HEK293T (cell line): ENCODE results near the gene RNF208.

ENCODE experiments used
- CTCF ChIA-PET: fragments of 350-600 bp; formaldehyde crosslinking; extraction: SDS; loops from one replicate; lab custom pipeline; 2021; ENCODE audit warnings: antibody characterized with exemption, inconsistent platforms; lab: Yijun Ruan, JAX
- POLR2A ChIA-PET: fragments of 350-600 bp; formaldehyde crosslinking; extraction: SDS; loops from one replicate; lab custom pipeline; 2020; ENCODE audit warnings: antibody characterized with exemption, inconsistent platforms; lab: Yijun Ruan, JAX
- DNase-seq: peaks from one replicate; pipeline ENCODE4 v3.0.0; 2012; ENCODE audit warnings: mixed read lengths; ENCODE audit errors: extremely low spot score
- ARNT ChIP-seq: fragments of 450-650 bp; IDR thresholded peaks from 2 replicates; pipeline ENCODE4 v1.6.1; 2017; ENCODE audit warnings: mild to moderate bottlenecking
- BHLHE40 ChIP-seq: fragments of 450-650 bp; IDR thresholded peaks from 2 replicates; pipeline ENCODE4 v1.6.1; 2016; ENCODE audit warnings: mild to moderate bottlenecking, moderate library complexity, borderline replicate concordance
- CTBP1 ChIP-seq: fragments of 450-650 bp; IDR thresholded peaks from 2 replicates; pipeline ENCODE4 v1.6.1; 2016; ENCODE audit warnings: borderline replicate concordance
- ELF4 ChIP-seq: fragments of 450-650 bp; IDR thresholded peaks from 2 replicates; pipeline ENCODE4 v1.6.1; 2017; ENCODE audit warnings: antibody characterized with exemption
- FOXA1 ChIP-seq: fragments of 450-650 bp; IDR thresholded peaks from 2 replicates; pipeline ENCODE4 v1.6.1; 2016; ENCODE audit warnings: mild to moderate bottlenecking
- FOXK2 ChIP-seq: fragments of 450-650 bp; IDR thresholded peaks from 2 replicates; pipeline ENCODE4 v1.6.1; 2016; ENCODE audit warnings: mild to moderate bottlenecking
- FOXM1 ChIP-seq: fragments of 450-650 bp; IDR thresholded peaks from 2 replicates; pipeline ENCODE4 v1.6.1; 2017; ENCODE audit warnings: mild to moderate bottlenecking, borderline replicate concordance
- HDGF ChIP-seq: fragments of 450-650 bp; IDR thresholded peaks from 2 replicates; pipeline ENCODE4 v1.6.1; 2017; ENCODE audit warnings: antibody characterized with exemption, borderline replicate concordance
- L3MBTL2 ChIP-seq: fragments of 450-650 bp; conservative IDR thresholded peaks from 2 replicates; pipeline ENCODE4 v1.6.1; 2016; ENCODE audit warnings: mild to moderate bottlenecking
- LEF1 ChIP-seq: fragments of 450-650 bp; IDR thresholded peaks from 2 replicates; pipeline ENCODE4 v1.6.1; 2017; ENCODE audit warnings: mild to moderate bottlenecking, borderline replicate concordance
- NFRKB ChIP-seq: fragments of 450-650 bp; IDR thresholded peaks from 2 replicates; pipeline ENCODE4 v1.6.1; 2016; ENCODE audit warnings: mild to moderate bottlenecking, moderate library complexity
- PKNOX1 ChIP-seq: fragments of 450-650 bp; IDR thresholded peaks from 2 replicates; pipeline ENCODE4 v1.6.1; 2016
- SP1 ChIP-seq: fragments of 450-650 bp; IDR thresholded peaks from 2 replicates; pipeline ENCODE4 v1.6.1; 2017
- SUZ12 ChIP-seq: fragments of 450-650 bp; IDR thresholded peaks from 2 replicates; pipeline ENCODE4 v1.6.1; 2016; ENCODE audit warnings: mild to moderate bottlenecking
- TARDBP ChIP-seq: fragments of 450-650 bp; IDR thresholded peaks from 2 replicates; pipeline ENCODE4 v1.6.1; 2016
- ZNF384 ChIP-seq: fragments of 450-650 bp; IDR thresholded peaks from 2 replicates; pipeline ENCODE4 v1.6.1; 2016

Gene RNF208

GRCh38 chr9:137214620-137215019 lies 7.4 kb downstream of the RNF208 start:
- DNase-seq: no peak
- POLR2A ChIA-PET: interaction anchor here (0.7 to 3.8 kb wide), 3 partner anchors 10 to 20 kb away, joined by 4 to 16 read pairs (median 7); partner anchors contain the start of genes NDOR1, TMEM203 and TPRN
- CTCF ChIA-PET: interaction anchor here (1.4 to 2.0 kb wide), 2 partner anchors 8 to 22 kb away, joined by 5 to 6 read pairs; no protein-coding TSS in a partner anchor
- TF ChIP-seq SUZ12: no peak
- no peak for TF ChIP-seq LEF1
- no peak for TF ChIP-seq FOXA1
- no peak for TF ChIP-seq PKNOX1
- TF ChIP-seq CTBP1: no peak
- no peak for TF ChIP-seq BHLHE40
- no peak for TF ChIP-seq HDGF
- no peak for TF ChIP-seq ARNT
- TF ChIP-seq TARDBP: no peak
- no peak for TF ChIP-seq NFRKB
- TF ChIP-seq ELF4: no peak
- no peak for TF ChIP-seq L3MBTL2
- no peak for TF ChIP-seq FOXK2
- TF ChIP-seq SP1: no peak
- no peak for TF ChIP-seq ZNF384
- no peak for TF ChIP-seq FOXM1

- ChIA-PET CTCF (interaction anchor here (1.4 to 2.0 kb wide), 2 partner anchors 10 to 23 kb away, joined by 5 to 6 read pairs; no protein-coding TSS in a partner anchor), POLR2A (interaction anchor here (1.0 to 2.0 kb wide), 3 partner anchors 10 to 24 kb away, joined by 3 to 7 read pairs (median 3); partner anchors contain the start of gene TPRN)
- TF ChIP-seq LEF1 (no peak), HDGF (no peak), ELF4 (no peak), BHLHE40 (no peak), ARNT (no peak), CTBP1 (no peak), SUZ12 (no peak), PKNOX1 (no peak), ZNF384 (no peak), L3MBTL2 (no peak)
- no peak for DNase-seq
These were observed 8.6 kb downstream of the RNF208 start for GRCh38 chr9:137213160-137214060.

GRCh38 chr9:137212520-137212919 lies 9.5 kb downstream of the RNF208 start:
- ChIA-PET POLR2A (interaction anchor here (1.0 to 1.5 kb wide), 3 partner anchors 10 to 23 kb away, joined by 3 to 5 read pairs (median 3); partner anchors contain the start of gene RNF208), CTCF (no interaction called here)
- TF ChIP-seq FOXM1 (no peak), FOXA1 (no peak), ZNF384 (no peak), HDGF (no peak), BHLHE40 (no peak), ARNT (no peak), SUZ12 (no peak), NFRKB (no peak), CTBP1 (no peak), LEF1 (no peak), ELF4 (no peak), L3MBTL2 (no peak), FOXK2 (no peak), SP1 (no peak)
- no peak for DNase-seq

- no peak for DNase-seq
- TF ChIP-seq FOXK2 (no peak), PKNOX1 (no peak), HDGF (no peak), ZNF384 (no peak), CTBP1 (no peak), NFRKB (no peak), FOXA1 (no peak), L3MBTL2 (no peak)
- ChIA-PET POLR2A (interaction anchor here (0.6 to 1.1 kb wide), 2 partner anchors 9 to 11 kb away, joined by 3 to 5 read pairs; partner anchors contain the start of gene RNF208), CTCF (no interaction called here)
These were observed 10.5 kb downstream of the RNF208 start for GRCh38 chr9:137211532-137211931.

- no peak for DNase-seq
- POLR2A ChIA-PET: interaction anchor here (1.0 to 1.9 kb wide), 4 partner anchors 10 to 77 kb away, joined by 3 to 6 read pairs (median 4); no protein-coding TSS in a partner anchor
- CTCF ChIA-PET: interaction anchor here (0.6 kb wide), 1 partner anchor 145 kb away, joined by 4 read pairs; no protein-coding TSS in a partner anchor
- TF ChIP-seq FOXK2 (no peak), CTBP1 (no peak), SUZ12 (no peak), TARDBP (no peak), NFRKB (no peak), PKNOX1 (no peak)
These were observed 15.4 kb downstream of the RNF208 start for GRCh38 chr9:137206602-137207001.
